Lower leg skin (tissue), 3 donors: Measurements from ENCODE around the gene CES4A.

Experiments
- CTCF ChIP-seq, 3 donors: fragments of 450-650 bp; IDR thresholded peaks; one replicate each; pipeline ENCODE4 v1.5.1; 2016; ENCODE audit warnings: antibody characterized with exemption in 3 of 3, mild to moderate bottlenecking in 3 of 3, moderate library complexity in 2 of 3
- POLR2A ChIP-seq, 2 donors: fragments of 450-650 bp; IDR thresholded peaks; one replicate each; pipeline ENCODE4 v1.6.1; 2016 to 2017; ENCODE audit warnings: antibody characterized with exemption in 2 of 2, mild to moderate bottlenecking in 1 of 2, moderate library complexity in 1 of 2

- TF ChIP-seq CTCF (IDR thresholded peaks at IDR 0.05) (no peak), POLR2A (IDR thresholded peaks at IDR 0.05) (no peak)
These were observed 35.3 kb downstream of the CES4A start for GRCh38 chr16:67023689-67024088.
